HTR-8/SVneo (cell line): Measurements from ENCODE around the gene SETDB2.
A peak's percentile ranks its signal among the peaks of the same experiment; 100 is the strongest.

ENCODE experiments used
- DNase-seq: peaks from one replicate; pipeline ENCODE4 v3.0.0; 2011; ENCODE audit warnings: low spot score, mixed read lengths; ENCODE audit not compliant: insufficient read length
- FAIRE-seq: peaks from 2 replicates; lab custom pipeline; 2011; peaks lifted over from hg19 to GRCh38; lab: Jason Lieb, UNC

Gene SETDB2

GRCh38 chr13:49428041-49428763 lies 15.9 kb upstream of the SETDB2 start:
- no peak for DNase-seq
- no peak for FAIRE-seq

GRCh38 chr13:49429121-49429520 lies 15.0 kb upstream of the SETDB2 start:
- FAIRE-seq: no peak
- DNase-seq: no peak

GRCh38 chr13:49435992-49436391 lies 8.1 kb upstream of the SETDB2 start:
- FAIRE-seq: no peak

GRCh38 chr13:49436890-49437289 lies 7.2 kb upstream of the SETDB2 start:
- FAIRE-seq (no peak), DNase-seq (no peak)

More at GRCh38 chr13:49435992-49436391, 8.1 kb upstream of the SETDB2 start:
- DNase-seq: no peak

GRCh38 chr13:49437705-49438104 lies 6.4 kb upstream of the SETDB2 start:
- FAIRE-seq (no peak), DNase-seq (no peak)

GRCh38 chr13:49439609-49440008 lies 4.5 kb upstream of the SETDB2 start:
- FAIRE-seq (no peak), DNase-seq (no peak)

- DNase-seq (no peak), FAIRE-seq (no peak)
Observed at GRCh38 chr13:49441312-49441711, 2.8 kb upstream of the SETDB2 start.

- FAIRE-seq: no peak
Observed at GRCh38 chr13:49441846-49442245, 2.2 kb upstream of the SETDB2 start.

GRCh38 chr13:49443357-49443703 lies 744 bp upstream of the SETDB2 start:
- DNase-seq (no peak), FAIRE-seq (no peak)

More at GRCh38 chr13:49441846-49442245, 2.2 kb upstream of the SETDB2 start:
- no peak for DNase-seq

- FAIRE-seq (no peak), DNase-seq (peak; percentile 5)
Observed at GRCh38 chr13:49444524-49445395, 686 bp downstream of the SETDB2 start.

- DNase-seq (no peak), FAIRE-seq (no peak)
Observed at GRCh38 chr13:49446473-49446872, 2.4 kb downstream of the SETDB2 start.

- FAIRE-seq: no peak
- DNase-seq: no peak
Observed at GRCh38 chr13:49448753-49449152, 4.7 kb downstream of the SETDB2 start.

GRCh38 chr13:49450105-49450819 lies 6.2 kb downstream of the SETDB2 start:
- DNase-seq (no peak), FAIRE-seq (no peak)

- FAIRE-seq (no peak), DNase-seq (no peak)
Observed at GRCh38 chr13:49452725-49453457, 8.8 kb downstream of the SETDB2 start.

- no peak for DNase-seq
- FAIRE-seq: no peak
Observed at GRCh38 chr13:49453465-49453864, 9.4 kb downstream of the SETDB2 start.

- DNase-seq: no peak
- no peak for FAIRE-seq
Observed at GRCh38 chr13:49454388-49455006, 10.4 kb downstream of the SETDB2 start.

- no peak for FAIRE-seq
- no peak for DNase-seq
Observed at GRCh38 chr13:49455007-49455398, 10.9 kb downstream of the SETDB2 start.

- DNase-seq (no peak), FAIRE-seq (no peak)
Observed at GRCh38 chr13:49456156-49456555, 12.1 kb downstream of the SETDB2 start.

- FAIRE-seq: no peak
- no peak for DNase-seq
Observed at GRCh38 chr13:49457221-49457620, 13.1 kb downstream of the SETDB2 start.

- DNase-seq: no peak
- no peak for FAIRE-seq
Observed at GRCh38 chr13:49459580-49459979, 15.5 kb downstream of the SETDB2 start.
